HepG2 (cell line): Measurements from ENCODE around the gene DOK1. TPM values are rescaled to one million over a fixed set of nuclear protein-coding genes. Genes with fewer than 3 reads are reported as not detected.

Source experiments
- EHMT2 ChIP-seq: fragments of 200-600 bp; sonication (generic); IDR thresholded peaks from 2 replicates; pipeline ENCODE4 v1.7.0; 2017; ENCODE audit warnings: antibody characterized with exemption, low read depth, low read length, borderline replicate concordance
- FOSL1 ChIP-seq: sonication (generic); formaldehyde crosslinking; IDR thresholded peaks from 2 replicates; pipeline ENCODE4 v1.9.0; 2021; ENCODE audit warnings: missing genetic modification reagents, borderline replicate concordance
- HIVEP1 ChIP-seq: sonication (generic); formaldehyde crosslinking; IDR thresholded peaks from 2 replicates; pipeline ENCODE4 v1.4.0; 2020; ENCODE audit warnings: mild to moderate bottlenecking, missing genetic modification reagents
- KAT2B ChIP-seq: fragments of 150-350 bp; IDR thresholded peaks from 2 replicates; pipeline ENCODE4 v1.6.1; 2014; ENCODE audit warnings: low read depth, low read length, borderline replicate concordance
- NFAT5 ChIP-seq: sonication (generic); formaldehyde crosslinking; IDR thresholded peaks from 2 replicates; pipeline ENCODE4 v1.4.0; 2020; ENCODE audit warnings: missing genetic modification reagents
- TBP ChIP-seq: sonication (generic); formaldehyde crosslinking; IDR thresholded peaks from 2 replicates; pipeline ENCODE4 v1.5.0; 2020; ENCODE audit warnings: missing genetic modification reagents
- ZHX2 ChIP-seq, 2 experiments: sonication (generic) in 1 of 2; formaldehyde crosslinking in 1 of 2; IDR thresholded peaks; 2 replicates each; pipeline versions ENCODE4 v1.6.1 to v1.9.0; 2014 to 2022; ENCODE audit warnings: antibody characterized with exemption in 1 of 2, borderline replicate concordance in 1 of 2, inconsistent platforms in 1 of 2, low read depth in 1 of 2, missing genetic modification reagents in 1 of 2
- ZNF10 ChIP-seq: sonication (generic); formaldehyde crosslinking; IDR thresholded peaks from 2 replicates; pipeline ENCODE4 v1.4.0; 2020; ENCODE audit warnings: mild to moderate bottlenecking, low read depth, missing genetic modification reagents, borderline replicate concordance
- ZNF367 ChIP-seq: sonication (generic); formaldehyde crosslinking; IDR thresholded peaks from 2 replicates; pipeline ENCODE4 v1.4.0; 2020; ENCODE audit warnings: missing genetic modification reagents, borderline replicate concordance
- polyA plus RNA-seq, 8 experiments: library from polyadenylated mRNA; depleted of rRNA in 3 of 8; stranded (reverse) in 7 of 8; unstranded in 1 of 8; fragments of >200 nt; fragmentation: Illumina TruSeq in 4 of 8; extraction: Trizol in 4 of 8; gene quantifications; 2 replicates each; pipeline versions ENCODE4 v1.2.1 to v1.2.3, GENCODE V29; 2011 to 2016; ENCODE audit warnings: low read depth in 4 of 8, missing spikeins in 1 of 8, mixed read lengths in 1 of 8; ENCODE audit not compliant: insufficient read depth in 1 of 8
- total RNA-seq, 5 experiments: library from RNA; depleted of rRNA; stranded (reverse); fragments of >200 nt; fragmentation: Illumina TruSeq; extraction: Trizol; gene quantifications; 2 replicates each; pipeline ENCODE4 v1.2.3, GENCODE V29; 2016; ENCODE audit warnings: low read depth in 1 of 5

DOK1 gene
- total and polyA plus RNA-seq, 2 of the 13 experiments (the other 11 are each of a cell fraction or from before 2014, with no cell fraction given), result 0.53 to 0.74 TPM

- no peak for TF ChIP-seq ZNF367 (CRISPR knock-in tag)
- peak; percentile 58; the same call in 1 of the 2 replicates for TF ChIP-seq ZHX2 (IDR thresholded peaks at IDR 0.05; ENCODE audit: low read depth)
- TF ChIP-seq ZHX2 (CRISPR knock-in tag; IDR thresholded peaks at IDR 0.05; ENCODE audit: borderline replicate concordance), result no peak
- TF ChIP-seq HIVEP1 (CRISPR knock-in tag), result no peak
- no peak for TF ChIP-seq EHMT2
- no peak for TF ChIP-seq NFAT5 (CRISPR knock-in tag)
- TF ChIP-seq KAT2B, result no peak
- TF ChIP-seq TBP (CRISPR knock-in tag), result no peak
- TF ChIP-seq ZNF10 (CRISPR knock-in tag), result no peak
- TF ChIP-seq FOSL1 (CRISPR knock-in tag), result no peak
Measured at GRCh38 chr2:74525717-74526648, 28.5 kb upstream of the DOK1 start, which contains the start of gene DQX1 (continued).
